ENCODE results near the gene RREB1.
"Not testable (repeated sequence)": the region's sequence is repeated elsewhere in the genome, so short reads cannot be mapped to it uniquely, and the experiment has no call there.

Gene RREB1

DNA sequence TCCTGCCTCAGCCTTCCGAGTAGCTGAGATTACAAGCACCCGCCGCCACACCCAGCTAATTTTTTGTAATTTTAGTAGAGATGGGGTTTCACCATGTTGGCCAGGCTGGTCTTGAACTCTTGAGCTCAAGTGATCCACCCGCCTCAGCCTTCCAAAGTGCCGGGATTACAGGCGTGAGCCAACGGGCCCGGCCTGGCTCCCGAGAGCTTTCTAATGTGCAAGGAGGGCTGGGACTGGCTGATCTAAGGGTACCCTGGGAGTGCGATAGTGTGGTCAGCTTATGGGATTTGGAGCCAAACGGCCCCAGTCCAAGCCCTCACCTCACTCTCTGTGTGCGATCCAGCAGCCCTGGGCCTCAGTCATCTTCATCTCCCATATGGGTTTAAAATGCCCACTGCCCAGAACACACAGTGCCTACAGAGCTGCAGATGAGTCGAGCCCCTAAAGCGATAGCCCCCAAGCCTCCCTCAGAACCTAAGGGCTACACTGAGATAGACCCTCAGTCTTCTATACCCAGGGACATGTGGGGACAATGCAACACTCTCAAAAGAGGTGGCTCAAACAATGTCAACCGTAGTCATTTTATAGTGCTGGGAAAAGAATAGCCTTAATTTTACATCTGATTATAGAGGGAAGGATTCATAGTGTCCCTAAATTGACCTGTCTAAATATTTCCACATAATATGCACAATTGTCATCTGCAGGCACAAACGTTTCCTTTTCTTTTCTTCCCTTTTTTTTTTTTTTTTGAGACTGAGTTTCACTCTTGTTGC lies 155.2 kb downstream of the RREB1 start:
- TF ChIP-seq, protein P1, sequence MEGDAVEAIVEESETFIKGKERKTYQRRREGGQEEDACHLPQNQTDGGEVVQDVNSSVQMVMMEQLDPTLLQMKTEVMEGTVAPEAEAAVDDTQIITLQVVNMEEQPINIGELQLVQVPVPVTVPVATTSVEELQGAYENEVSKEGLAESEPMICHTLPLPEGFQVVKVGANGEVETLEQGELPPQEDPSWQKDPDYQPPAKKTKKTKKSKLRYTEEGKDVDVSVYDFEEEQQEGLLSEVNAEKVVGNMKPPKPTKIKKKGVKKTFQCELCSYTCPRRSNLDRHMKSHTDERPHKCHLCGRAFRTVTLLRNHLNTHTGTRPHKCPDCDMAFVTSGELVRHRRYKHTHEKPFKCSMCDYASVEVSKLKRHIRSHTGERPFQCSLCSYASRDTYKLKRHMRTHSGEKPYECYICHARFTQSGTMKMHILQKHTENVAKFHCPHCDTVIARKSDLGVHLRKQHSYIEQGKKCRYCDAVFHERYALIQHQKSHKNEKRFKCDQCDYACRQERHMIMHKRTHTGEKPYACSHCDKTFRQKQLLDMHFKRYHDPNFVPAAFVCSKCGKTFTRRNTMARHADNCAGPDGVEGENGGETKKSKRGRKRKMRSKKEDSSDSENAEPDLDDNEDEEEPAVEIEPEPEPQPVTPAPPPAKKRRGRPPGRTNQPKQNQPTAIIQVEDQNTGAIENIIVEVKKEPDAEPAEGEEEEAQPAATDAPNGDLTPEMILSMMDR (IDR thresholded peaks at IDR 0.05): no peak
- H3K4me3 ChIP-seq: no peak overlapping the region
- no peak overlapping the region for H3K27ac ChIP-seq
- no peak for DNase-seq (ENCODE audit: low spot score)

DNA sequence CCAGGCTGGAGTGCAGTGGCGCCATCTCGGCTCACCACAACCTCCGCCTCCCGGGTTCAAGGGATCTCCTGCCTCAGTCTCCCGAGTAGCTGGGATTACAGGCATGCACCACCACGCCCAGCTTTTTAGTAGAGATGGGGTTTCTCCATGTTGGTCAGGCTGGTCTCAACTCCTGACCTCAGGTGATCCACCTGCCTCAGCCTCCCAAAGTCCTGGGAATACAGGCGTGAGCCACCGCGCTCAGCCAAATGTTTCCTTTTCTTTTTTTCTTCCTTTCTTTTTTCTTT lies 155.7 kb downstream of the RREB1 start:
- DNase-seq (ENCODE audit: low spot score); H3K4me3 ChIP-seq; H3K27ac ChIP-seq: not testable (repeated sequence)

DNA sequence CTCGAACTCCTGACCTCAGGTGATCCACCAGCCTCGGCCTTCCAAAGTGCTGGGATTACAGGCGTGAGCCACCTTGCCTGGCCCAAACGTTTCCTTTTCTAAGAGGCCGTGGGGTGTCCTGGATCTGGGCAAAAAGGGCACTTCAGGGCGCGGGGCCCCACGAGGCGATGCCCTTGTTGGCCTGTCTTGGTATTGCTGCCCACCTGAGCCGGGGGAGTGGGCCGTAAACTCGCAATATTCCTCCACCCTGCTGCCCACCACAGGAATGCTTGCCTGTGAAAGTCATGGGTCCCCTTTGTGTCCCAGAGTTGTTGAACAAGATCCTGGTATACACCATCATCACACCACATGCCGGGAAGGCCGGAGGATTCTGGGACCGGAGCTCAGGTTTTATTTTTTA lies 156.3 kb downstream of the RREB1 start:
- Histone ChIP-seq H3K4me3 (no peak overlapping the region), H3K27ac (no peak overlapping the region)
- no peak for DNase-seq (ENCODE audit: low spot score)
- TF ChIP-seq, protein P1 (IDR thresholded peaks at IDR 0.05): no peak

DNA sequence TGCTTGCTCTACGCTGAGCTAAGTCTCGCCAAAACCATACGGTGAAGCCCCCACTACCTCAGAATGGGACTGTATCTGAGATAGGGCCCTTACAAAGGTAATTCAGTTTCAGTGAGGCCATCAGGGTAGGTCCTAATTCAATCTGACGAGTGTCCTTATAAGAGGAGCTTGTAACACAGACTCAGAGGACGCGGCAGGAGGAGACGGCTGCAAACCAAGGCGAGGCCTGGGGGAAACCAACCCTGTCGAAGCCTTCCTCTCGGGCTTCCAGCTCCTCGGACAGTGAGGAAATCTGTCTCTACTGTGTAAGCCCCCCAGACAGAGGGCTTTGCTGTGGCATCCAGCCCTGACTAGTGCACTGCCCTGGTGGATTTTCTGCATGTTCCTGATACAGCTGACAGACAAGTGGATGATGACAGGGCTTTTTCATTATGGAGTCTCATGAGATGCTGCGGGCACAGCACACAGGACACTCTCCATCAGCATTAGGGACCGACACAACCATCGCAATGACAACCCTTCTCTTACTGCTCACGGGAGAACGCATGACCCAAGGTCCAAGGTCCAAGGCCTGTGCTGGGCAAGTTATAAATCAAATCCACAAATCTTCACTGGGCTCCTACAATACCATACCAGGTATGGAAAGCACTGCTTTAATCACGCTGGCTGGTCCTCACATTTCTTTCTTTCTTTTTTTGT lies 157.1 kb downstream of the RREB1 start:
- DNase-seq (ENCODE audit: low spot score): no peak
- TF ChIP-seq, protein P1 (IDR thresholded peaks at IDR 0.05): no peak
- Histone ChIP-seq H3K27ac (no peak overlapping the region), H3K4me3 (no peak overlapping the region)

DNA sequence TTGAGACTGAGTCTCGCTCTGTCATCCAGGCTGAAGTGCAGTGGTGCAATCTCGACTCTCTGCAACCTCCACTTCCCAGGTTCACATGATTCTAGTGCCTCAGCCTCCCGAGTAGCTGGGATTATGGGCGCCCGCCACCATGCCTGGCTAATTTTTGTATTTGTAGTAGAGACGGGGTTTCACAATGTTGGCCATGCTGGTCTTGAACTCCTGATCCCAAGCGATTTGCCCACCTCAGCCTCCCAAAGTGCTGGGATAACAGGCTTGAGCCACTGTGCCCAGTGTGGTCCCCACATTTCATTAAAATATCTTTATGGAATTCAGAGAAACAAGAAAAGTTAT lies 157.6 kb downstream of the RREB1 start:
- not testable (repeated sequence) for H3K4me3 ChIP-seq, H3K27ac ChIP-seq

DNA sequence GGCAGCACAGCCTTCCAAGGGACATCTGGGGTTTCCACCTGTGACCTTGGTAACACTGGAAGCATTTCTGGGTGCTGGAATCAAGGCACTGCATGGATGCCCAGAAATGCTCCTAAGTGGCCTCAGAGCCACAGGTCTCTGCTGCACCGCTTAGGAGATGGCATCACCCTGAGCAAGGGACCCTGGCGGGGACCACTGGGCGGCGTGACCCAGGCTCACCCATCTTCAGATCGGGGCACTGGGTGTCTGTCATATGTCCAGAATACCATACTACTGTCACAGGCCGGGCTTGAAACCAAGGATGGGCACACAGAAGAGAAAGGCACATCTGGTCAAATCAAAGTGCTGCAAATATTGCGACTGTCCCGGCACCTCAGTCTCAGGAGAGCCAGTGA lies 159.3 kb downstream of the RREB1 start:
- no peak for DNase-seq (ENCODE audit: low spot score)
- TF ChIP-seq, protein P1 (IDR thresholded peaks at IDR 0.05): no peak
- H3K4me3 ChIP-seq: no peak overlapping the region
- no peak overlapping the region for H3K27ac ChIP-seq

More for the DNA sequence above, 157.6 kb downstream of the RREB1 start:
- not testable (repeated sequence) for DNase-seq (ENCODE audit: low spot score)

DNA sequence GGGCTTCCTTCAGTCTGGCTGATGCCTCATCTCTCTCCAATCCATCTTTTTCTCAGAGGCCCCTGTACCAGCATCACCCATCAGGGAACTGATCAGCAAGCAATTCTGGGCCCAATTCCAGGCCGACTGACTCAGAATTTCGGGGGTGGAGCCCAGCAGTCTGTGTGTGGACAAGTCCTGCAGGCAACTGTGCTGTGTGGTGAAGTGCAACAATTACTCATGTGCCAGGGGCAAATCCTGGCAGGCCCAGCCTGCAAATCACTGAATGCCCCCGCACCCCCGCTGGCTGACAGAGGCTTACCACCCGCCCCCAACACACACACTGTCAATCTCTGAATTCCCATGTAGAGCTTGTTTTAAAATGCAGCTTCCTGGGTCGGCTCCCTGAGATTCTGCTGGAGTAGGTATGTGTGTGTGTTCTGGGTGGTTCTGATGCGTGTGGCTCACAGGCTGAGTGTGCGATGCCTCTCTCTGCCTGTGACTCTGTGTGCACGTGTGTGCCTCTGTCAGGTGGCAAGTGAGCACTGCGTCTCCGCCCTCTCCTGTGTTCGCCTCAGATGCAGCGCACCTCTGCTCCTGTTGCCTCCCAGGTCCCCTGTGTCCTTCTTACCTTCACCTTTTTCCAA lies 159.8 kb downstream of the RREB1 start:
- H3K4me3 ChIP-seq: no peak overlapping the region
- DNase-seq (ENCODE audit: low spot score): no peak
- TF ChIP-seq, protein P1 (IDR thresholded peaks at IDR 0.05): no peak
- H3K27ac ChIP-seq: no peak overlapping the region

DNA sequence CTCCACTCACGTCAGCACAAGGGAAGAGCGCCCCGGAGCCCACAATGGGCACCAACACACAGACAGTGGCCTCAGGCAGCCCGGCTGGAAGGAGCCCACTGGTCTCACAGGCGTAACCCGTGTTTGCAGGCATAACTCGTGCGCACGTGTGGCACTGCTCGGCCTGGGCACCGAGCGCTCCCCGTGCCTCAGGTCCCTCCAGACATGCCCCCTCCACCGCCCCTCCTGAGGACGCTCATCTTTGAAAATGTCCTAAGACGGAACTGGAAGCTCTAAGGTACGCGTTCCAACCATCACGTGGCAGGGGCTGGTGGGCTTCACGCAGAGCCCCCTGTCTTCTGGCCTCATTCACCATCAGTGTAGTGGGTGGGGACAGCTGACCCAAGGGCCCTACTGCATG lies 160.6 kb downstream of the RREB1 start:
- Histone ChIP-seq H3K27ac (no peak overlapping the region), H3K4me3 (no peak overlapping the region)
- no peak for DNase-seq (ENCODE audit: low spot score)
- TF ChIP-seq, protein P1 (IDR thresholded peaks at IDR 0.05): no peak
